Mesenchymal stem cell (in vitro differentiated cells and primary cell): Measurements from ENCODE around the gene IL12B.
A peak's percentile ranks its signal among the peaks of the same experiment; 100 is the strongest.

ENCODE experiments used
- DNase-seq: peaks from one replicate; pipeline ENCODE4 v3.0.0-alpha.2; 2013
- H2AFZ ChIP-seq: one replicate; pipeline ENCODE4 v1.6.1; 2013; ENCODE audit warnings: low read depth, mild to moderate bottlenecking, control low read depth, inconsistent platforms, low read length, moderate library complexity
- H2AK5ac ChIP-seq: 2 replicates; pipeline ENCODE4 v1.6.1; 2013; ENCODE audit warnings: low read length, moderate library complexity, mild to moderate bottlenecking, inconsistent platforms; ENCODE audit not compliant: severe bottlenecking
- H2BK120ac ChIP-seq: one replicate; pipeline ENCODE4 v1.6.1; 2013; ENCODE audit warnings: low read depth, mild to moderate bottlenecking, inconsistent platforms, low read length, moderate library complexity
- H2BK12ac ChIP-seq, 2 experiments: one replicate each; pipeline ENCODE4 v1.6.1; 2013; ENCODE audit warnings: inconsistent platforms in 2 of 2, low read length in 2 of 2, mild to moderate bottlenecking in 2 of 2, moderate library complexity in 2 of 2, control low read depth in 1 of 2
- H2BK15ac ChIP-seq: one replicate; pipeline ENCODE4 v1.6.1; 2013; ENCODE audit warnings: mild to moderate bottlenecking, low read depth, inconsistent platforms; ENCODE audit not compliant: poor library complexity, severe bottlenecking
- H2BK5ac ChIP-seq: 2 replicates; pipeline ENCODE4 v1.6.1; 2013; ENCODE audit warnings: low read depth, mild to moderate bottlenecking, low read length, control low read depth, inconsistent platforms; ENCODE audit not compliant: poor library complexity, severe bottlenecking
- H3K14ac ChIP-seq, 2 experiments: one replicate each; pipeline ENCODE4 v1.6.1; 2013; ENCODE audit warnings: inconsistent platforms in 2 of 2, low read length in 2 of 2, control low read depth in 1 of 2, mild to moderate bottlenecking in 1 of 2, moderate library complexity in 1 of 2
- H3K18ac ChIP-seq, 2 experiments: one replicate each; pipeline ENCODE4 v1.6.1; 2013; ENCODE audit warnings: inconsistent platforms in 2 of 2, low read length in 2 of 2, control low read depth in 1 of 2, low read depth in 1 of 2, mild to moderate bottlenecking in 1 of 2
- H3K23ac ChIP-seq, 2 experiments: one replicate each; pipeline ENCODE4 v1.6.1; 2013; ENCODE audit warnings: inconsistent platforms in 2 of 2, low read length in 2 of 2, mild to moderate bottlenecking in 2 of 2, moderate library complexity in 2 of 2, control low read depth in 1 of 2
- H3K27ac ChIP-seq: 2 replicates; pipeline ENCODE4 v1.5.1; 2013; ENCODE audit warnings: mild to moderate bottlenecking, moderate library complexity, low read length, control low read depth, inconsistent platforms; ENCODE audit not compliant: poor library complexity, severe bottlenecking
- H3K27me3 ChIP-seq, 2 experiments: 2 replicates each; pipeline versions ENCODE4 v1.6.1 to v1.7.0; 2013; ENCODE audit warnings: low read length in 2 of 2, mild to moderate bottlenecking in 2 of 2, moderate library complexity in 2 of 2, control low read depth in 1 of 2, inconsistent platforms in 1 of 2; ENCODE audit not compliant: control insufficient read depth in 1 of 2, insufficient read depth in 1 of 2
- H3K36me3 ChIP-seq, 2 experiments: 2 replicates each; pipeline versions ENCODE4 v1.6.1 to v1.7.0; 2013; ENCODE audit warnings: low read length in 2 of 2, control low read depth in 1 of 2, inconsistent platforms in 1 of 2, low read depth in 1 of 2, mild to moderate bottlenecking in 1 of 2; ENCODE audit not compliant: insufficient read depth in 2 of 2, control insufficient read depth in 1 of 2
- H3K4ac ChIP-seq, 2 experiments: one replicate each; pipeline ENCODE4 v1.6.1; 2013; ENCODE audit warnings: inconsistent platforms in 2 of 2, low read length in 2 of 2, mild to moderate bottlenecking in 2 of 2, moderate library complexity in 2 of 2, control low read depth in 1 of 2, low read depth in 1 of 2
- H3K4me1 ChIP-seq: 2 replicates; pipeline ENCODE4 v1.6.1; 2013; ENCODE audit warnings: low read depth, low read length, control low read depth; ENCODE audit not compliant: control insufficient read depth, insufficient read depth
- H3K4me2 ChIP-seq: 2 replicates; pipeline ENCODE4 v1.6.1; 2013; ENCODE audit warnings: low read length, mild to moderate bottlenecking, inconsistent platforms; ENCODE audit not compliant: poor library complexity, severe bottlenecking
- H3K4me3 ChIP-seq, 2 experiments: 2 replicates each; pipeline versions ENCODE4 v1.5.1 to v1.7.0; 2013; ENCODE audit warnings: low read length in 2 of 2, mild to moderate bottlenecking in 2 of 2, control low read depth in 1 of 2, low read depth in 1 of 2; ENCODE audit not compliant: insufficient read depth in 1 of 2
- H3K79me1 ChIP-seq: replicated peaks from 2 replicates; pipeline ENCODE4 v1.6.1; 2013; ENCODE audit warnings: mild to moderate bottlenecking, control low read depth, low read length, inconsistent platforms; ENCODE audit not compliant: poor library complexity, severe bottlenecking
- H3K9ac ChIP-seq: 2 replicates; pipeline ENCODE4 v1.7.0; 2013; ENCODE audit warnings: mild to moderate bottlenecking, low read length, moderate library complexity
- H3K9me3 ChIP-seq: 2 replicates; pipeline ENCODE4 v1.7.0; 2013; ENCODE audit warnings: mild to moderate bottlenecking, low read length; ENCODE audit not compliant: control insufficient read depth
- H4K8ac ChIP-seq: one replicate; pipeline ENCODE4 v1.6.1; 2013; ENCODE audit warnings: inconsistent platforms, mild to moderate bottlenecking, low read length, moderate library complexity
- H4K91ac ChIP-seq: one replicate; pipeline ENCODE4 v1.6.1; 2013; ENCODE audit warnings: mild to moderate bottlenecking, low read length, inconsistent platforms
- WGBS: methylation state at CpG from one replicate; pipeline ENCODE4 v1.1.7; 2013; ENCODE audit warnings: mixed read lengths; 5-methylcytosine and 5-hydroxymethylcytosine counted together

IL12B gene

GRCh38 chr5:159343295-159344094 lies 13.2 kb upstream of the IL12B start:
- Histone ChIP-seq H3K4ac (no peak overlapping the region), H2BK120ac (no peak overlapping the region), H3K4me3 (no peak overlapping the region), H3K79me1 (no peaks in the 10 kb centered on the region), H2BK15ac (no peak overlapping the region), H3K36me3 (no peaks in the 10 kb centered on the region), H3K14ac (no peak overlapping the region), H3K27ac (no peak overlapping the region), H3K9me3 (peaks cover 13% of the 10 kb centered on the region), H2BK12ac (no peak overlapping the region), H4K91ac (no peak overlapping the region), H3K23ac (no peak overlapping the region), H4K8ac (no peak overlapping the region), H2AFZ (no peak overlapping the region), H2BK5ac (no peak overlapping the region), H2AK5ac (no peak overlapping the region), H3K9ac (no peak overlapping the region), H3K27me3 (peaks cover 8 to 20% of the 10 kb centered on the region in 2 experiments), H3K4me2 (no peak overlapping the region), H3K4me1 (no peaks in the 10 kb centered on the region), H3K18ac (no peak overlapping the region)
- WGBS: 85% methylated on average over 4 of the region's 4 CpGs
- DNase-seq: no peak

GRCh38 chr5:159342840-159343239 lies 12.6 kb upstream of the IL12B start:
- H3K4me3 ChIP-seq: no peak overlapping the region
- no peaks in the 10 kb centered on the region for H3K79me1 ChIP-seq
- H3K14ac ChIP-seq: no peak overlapping the region
- H2BK5ac ChIP-seq: no peak overlapping the region
- H3K36me3 ChIP-seq: no peaks in the 10 kb centered on the region
- H3K9me3 ChIP-seq: peaks cover 13% of the 10 kb centered on the region
- H3K4me2 ChIP-seq: no peak overlapping the region
- WGBS: 95% methylated on average over 1 of the region's 1 CpG
- no peak overlapping the region for H2BK120ac ChIP-seq
- no peak overlapping the region for H3K4ac ChIP-seq
- H2AFZ ChIP-seq: no peak overlapping the region
- no peak overlapping the region for H3K18ac ChIP-seq
- no peak overlapping the region for H3K9ac ChIP-seq
- H4K91ac ChIP-seq: no peak overlapping the region
- no peaks in the 10 kb centered on the region for H3K4me1 ChIP-seq
- H2BK15ac ChIP-seq: no peak overlapping the region
- no peak overlapping the region for H2AK5ac ChIP-seq
- H2BK12ac ChIP-seq: no peak overlapping the region
- no peak overlapping the region for H3K23ac ChIP-seq
- no peak overlapping the region for H3K27ac ChIP-seq
- H4K8ac ChIP-seq: no peak overlapping the region
- peaks cover 8 to 20% of the 10 kb centered on the region in 2 experiments for H3K27me3 ChIP-seq
- DNase-seq: no peak

- H3K27ac ChIP-seq: no peak overlapping the region
- no peak overlapping the region for H4K8ac ChIP-seq
- H3K36me3 ChIP-seq: no peaks in the 10 kb centered on the region
- H2BK12ac ChIP-seq: no peak overlapping the region
- no peak overlapping the region for H2AK5ac ChIP-seq
- no peaks in the 10 kb centered on the region for H3K4me1 ChIP-seq
- H3K4me3 ChIP-seq: no peak overlapping the region
- no peak overlapping the region for H3K14ac ChIP-seq
- no peak overlapping the region for H3K4me2 ChIP-seq
- H2BK120ac ChIP-seq: no peak overlapping the region
- no peak overlapping the region for H2BK15ac ChIP-seq
- H3K4ac ChIP-seq: no peak overlapping the region
- WGBS: 51% methylated on average over 4 of the region's 4 CpGs
- no peaks in the 10 kb centered on the region for H3K79me1 ChIP-seq
- H4K91ac ChIP-seq: peak overlapping the region; percentile 56
- no peak overlapping the region for H3K9ac ChIP-seq
- peak; percentile 77 for DNase-seq
- H3K9me3 ChIP-seq: peaks cover 13% of the 10 kb centered on the region
- H3K27me3 ChIP-seq: peaks cover 8 to 20% of the 10 kb centered on the region in 2 experiments
- H3K23ac ChIP-seq: no peak overlapping the region
- H3K18ac ChIP-seq: no peak overlapping the region
- H2AFZ ChIP-seq: no peak overlapping the region
- H2BK5ac ChIP-seq: no peak overlapping the region
These were observed 11.6 kb upstream of the IL12B start for GRCh38 chr5:159341906-159342310.

GRCh38 chr5:159341145-159341544 lies 10.9 kb upstream of the IL12B start:
- WGBS: 97% methylated on average over 2 of the region's 2 CpGs
- Histone ChIP-seq H3K27me3 (peaks cover 8 to 19% of the 10 kb centered on the region in 2 experiments), H4K8ac (no peak overlapping the region), H2BK15ac (no peak overlapping the region), H3K36me3 (no peaks in the 10 kb centered on the region), H2BK5ac (no peak overlapping the region), H3K9ac (no peak overlapping the region), H3K18ac (no peak overlapping the region), H4K91ac (no peak overlapping the region), H2BK12ac (peak overlapping the region in 1 of 2 experiments; percentile 42), H2BK120ac (no peak overlapping the region), H3K9me3 (peaks cover 13% of the 10 kb centered on the region), H2AK5ac (no peak overlapping the region), H3K4me2 (no peak overlapping the region), H2AFZ (no peak overlapping the region), H3K27ac (no peak overlapping the region), H3K14ac (no peak overlapping the region), H3K79me1 (no peaks in the 10 kb centered on the region), H3K4me1 (no peaks in the 10 kb centered on the region), H3K23ac (no peak overlapping the region), H3K4ac (no peak overlapping the region), H3K4me3 (no peak overlapping the region)
- no peak for DNase-seq
